ENCODE data around the gene NDUFS5.
A peak's percentile ranks its signal among the peaks of the same experiment; 100 is the strongest.
"Not testable (repeated sequence)": the region's sequence is repeated elsewhere in the genome, so short reads cannot be mapped to it uniquely, and the experiment has no call there.

The NDUFS5 gene

DNA sequence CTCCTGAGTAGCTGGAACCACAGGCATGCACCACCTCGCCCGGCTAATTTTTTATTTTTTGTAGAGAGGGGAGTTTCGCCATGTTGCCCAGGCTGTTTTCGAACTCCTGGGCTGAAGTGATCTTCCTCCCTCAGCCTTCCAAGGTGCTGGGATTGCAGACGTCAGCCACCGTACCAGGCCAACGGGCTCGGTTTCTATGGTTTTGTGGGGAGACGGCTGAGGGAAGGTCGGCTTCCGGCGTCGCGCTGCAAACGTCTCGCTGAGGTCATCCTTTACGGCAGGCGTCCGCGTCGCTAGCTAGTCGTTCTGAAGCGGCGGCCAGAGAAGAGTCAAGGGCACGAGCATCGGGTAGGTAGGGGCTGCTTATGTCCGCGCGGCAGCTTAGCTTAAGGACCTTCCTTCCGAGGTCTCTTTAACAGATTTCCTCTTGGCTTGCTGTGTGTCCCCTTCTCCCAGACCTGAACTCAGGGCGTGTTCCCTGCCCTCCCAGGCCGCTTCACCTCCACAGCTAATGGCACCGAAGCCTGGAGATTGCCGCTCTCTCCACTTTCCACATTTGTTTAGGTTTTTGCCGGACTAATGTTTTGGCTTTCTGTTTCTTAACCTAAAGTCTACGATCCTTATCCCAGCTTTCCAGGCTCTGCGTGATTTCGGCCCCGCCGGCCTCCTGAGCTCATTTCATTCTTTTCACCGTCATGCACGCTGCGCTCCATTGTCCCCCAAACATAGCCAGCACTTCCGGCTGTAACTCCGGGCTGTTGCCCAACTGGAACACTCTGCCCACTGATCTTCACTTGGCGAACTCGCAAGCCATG, at the start of gene NDUFS5:
NDUFS5 (plus strand) TSS at position 300 of the 815 bp plus-strand sequence. CDS start 2,375 bp downstream, outside the sequence.
- peak; percentile 93 for DNase-seq

DNA sequence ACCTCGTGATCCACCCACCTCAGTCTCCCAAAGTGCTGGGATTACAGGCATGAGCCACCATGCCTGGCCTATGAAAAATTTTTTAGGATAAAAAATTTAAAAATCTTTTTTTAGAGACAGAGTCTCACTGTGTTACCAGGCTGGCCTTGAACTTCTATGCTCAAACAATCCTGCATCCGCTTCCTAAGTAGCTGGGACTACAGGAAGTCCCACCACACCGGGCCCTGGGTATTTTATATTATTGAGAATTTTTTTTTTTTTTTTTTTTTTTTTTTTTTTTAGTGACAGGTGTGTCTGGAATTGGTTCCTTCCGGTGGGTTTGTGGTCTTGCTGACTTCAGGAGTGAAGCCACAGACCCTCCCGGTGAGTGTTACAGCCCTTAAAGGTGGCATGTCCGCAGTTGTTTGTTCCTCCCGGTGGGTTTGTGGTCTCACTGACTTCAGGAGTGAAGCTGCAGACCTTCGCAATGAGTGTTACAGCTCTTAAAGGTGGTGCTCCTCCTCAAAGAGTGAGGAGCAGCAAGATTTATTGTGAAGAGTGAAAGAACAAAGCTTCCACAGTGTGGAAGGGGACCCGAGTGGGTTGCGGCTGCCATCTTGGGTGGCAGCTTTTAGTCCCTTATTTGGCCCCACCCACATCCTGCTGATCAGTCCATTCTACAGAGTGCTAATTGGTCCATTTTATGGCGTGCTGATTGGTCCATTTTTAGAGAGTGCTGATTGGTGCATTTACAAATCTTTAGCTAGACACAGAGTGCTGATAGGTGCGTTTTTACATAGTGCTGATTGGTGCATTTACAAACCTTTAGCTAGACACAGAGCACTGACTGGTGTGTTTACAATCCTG, 48.5 kb upstream of the NDUFS5 start:
- peak; percentile 75 for DNase-seq

DNA sequence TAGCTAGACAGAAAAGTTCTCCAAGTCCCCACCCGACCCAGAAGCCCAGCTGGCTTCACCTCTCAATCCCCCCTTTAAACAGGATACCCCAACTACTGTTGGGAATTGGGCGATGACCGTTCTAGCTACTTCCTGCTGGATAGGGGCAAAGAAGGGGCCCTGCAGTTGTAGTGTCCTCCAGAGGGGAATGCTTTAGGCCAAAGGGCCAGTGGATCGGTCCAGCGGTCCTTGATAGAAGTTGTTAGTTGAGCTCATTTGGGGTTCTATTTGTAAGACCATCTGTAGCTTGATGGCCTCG, 48.0 kb upstream of the NDUFS5 start:
- not testable (repeated sequence) for DNase-seq

DNA sequence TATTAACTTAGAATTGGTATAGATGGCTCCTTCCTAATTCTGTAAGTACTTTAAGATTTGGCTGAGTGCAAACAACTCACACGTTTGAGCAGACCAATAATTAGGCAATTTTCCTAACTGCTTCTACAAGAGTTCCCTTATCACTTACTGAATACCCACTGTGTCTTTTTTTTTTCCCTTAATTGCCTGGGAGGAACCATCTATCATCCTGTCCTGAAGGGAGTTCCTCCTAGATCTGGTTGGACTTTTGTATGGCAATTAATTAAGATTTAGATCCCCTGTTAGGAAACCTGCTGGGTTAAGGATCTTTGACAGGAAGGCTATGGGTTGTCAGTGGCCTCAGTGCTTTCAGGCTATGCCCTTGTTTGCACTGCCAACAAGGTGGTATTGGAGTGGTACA, 46.8 kb upstream of the NDUFS5 start:
- DNase-seq: not testable (repeated sequence)

DNA sequence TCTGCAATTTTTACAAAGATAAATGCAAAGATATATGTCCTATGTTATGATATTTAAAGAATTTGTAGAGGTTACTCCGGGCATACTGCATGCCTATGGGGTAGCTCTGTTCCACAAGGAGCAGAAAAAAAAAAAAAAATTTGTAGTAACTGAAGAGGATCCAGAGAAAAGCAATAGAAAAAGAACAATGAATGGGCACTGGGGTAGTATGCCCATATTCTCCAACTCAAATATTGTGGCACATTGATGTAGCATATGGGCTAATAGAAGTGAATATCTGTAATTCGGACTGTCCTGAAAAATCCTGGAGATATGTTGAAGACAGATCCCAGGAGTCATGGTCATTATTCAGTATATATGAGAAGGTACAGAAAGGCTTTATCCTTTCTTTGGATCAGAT, 36.2 kb upstream of the NDUFS5 start:
- DNase-seq: no peak

DNA sequence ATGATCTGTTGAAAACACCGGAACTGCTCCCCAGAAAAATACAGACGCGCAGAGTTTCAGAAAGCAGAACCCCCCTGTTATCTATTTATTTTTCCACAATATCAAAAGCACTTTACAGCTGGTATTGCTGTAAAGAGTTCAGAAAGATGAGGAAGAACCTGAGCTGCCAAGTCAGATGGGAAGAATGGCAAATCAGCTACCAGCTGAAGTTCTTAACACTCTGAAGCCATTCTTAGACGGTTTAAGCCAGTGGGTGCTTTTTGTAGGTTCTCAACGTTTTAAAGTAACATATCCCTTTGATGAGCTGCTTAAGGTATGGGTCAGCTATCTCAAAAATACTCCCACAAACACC, 35.8 kb upstream of the NDUFS5 start:
- no peak for DNase-seq

DNA sequence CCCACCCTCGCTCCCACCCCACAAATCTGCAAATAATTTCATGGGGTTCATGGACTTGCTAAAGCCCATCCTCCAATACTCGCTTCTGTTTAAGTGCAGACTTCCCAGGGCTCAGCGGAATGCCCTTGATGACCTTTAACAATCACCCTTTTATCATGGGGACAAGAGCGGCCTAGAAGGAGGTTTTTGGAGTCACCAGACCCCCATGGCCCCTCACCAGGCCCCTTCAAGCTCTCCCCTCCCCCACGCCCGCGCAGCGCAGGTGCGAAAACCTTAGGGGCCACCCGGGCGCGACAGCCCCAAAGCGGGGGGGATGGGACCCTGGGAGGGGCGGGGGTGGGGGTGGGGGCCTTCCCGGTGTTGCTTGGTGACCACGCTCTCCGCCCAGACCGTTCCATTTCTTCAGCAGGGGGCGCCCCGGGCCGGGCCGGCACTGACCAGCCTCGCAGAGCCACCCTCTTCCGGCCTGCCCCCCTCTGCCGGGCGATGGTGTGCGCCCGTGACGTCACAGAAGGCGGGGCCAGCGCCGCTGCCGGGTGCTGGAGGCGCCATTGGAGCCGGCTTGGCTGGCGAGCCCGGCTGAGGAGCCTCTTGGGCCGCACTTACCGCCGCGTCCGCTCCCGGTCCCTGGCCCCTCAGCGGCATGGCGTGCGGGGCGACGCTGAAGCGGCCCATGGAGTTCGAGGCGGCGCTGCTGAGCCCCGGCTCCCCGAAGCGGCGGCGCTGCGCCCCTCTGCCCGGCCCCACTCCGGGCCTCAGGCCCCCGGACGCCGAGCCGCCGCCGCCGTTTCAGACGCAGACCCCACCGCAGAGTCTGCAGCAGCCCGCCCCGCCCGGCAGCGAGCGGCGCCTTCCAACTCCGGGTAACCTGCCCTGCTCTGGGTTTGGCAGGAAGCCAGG, 35.2 kb upstream of the NDUFS5 start, which contains the start of gene AKIRIN1:
AKIRIN1 (plus strand) TSS at position 539 of the 900 bp plus-strand sequence; CDS start at position 644, 105 bp downstream.
- peak; percentile 99 for DNase-seq

DNA sequence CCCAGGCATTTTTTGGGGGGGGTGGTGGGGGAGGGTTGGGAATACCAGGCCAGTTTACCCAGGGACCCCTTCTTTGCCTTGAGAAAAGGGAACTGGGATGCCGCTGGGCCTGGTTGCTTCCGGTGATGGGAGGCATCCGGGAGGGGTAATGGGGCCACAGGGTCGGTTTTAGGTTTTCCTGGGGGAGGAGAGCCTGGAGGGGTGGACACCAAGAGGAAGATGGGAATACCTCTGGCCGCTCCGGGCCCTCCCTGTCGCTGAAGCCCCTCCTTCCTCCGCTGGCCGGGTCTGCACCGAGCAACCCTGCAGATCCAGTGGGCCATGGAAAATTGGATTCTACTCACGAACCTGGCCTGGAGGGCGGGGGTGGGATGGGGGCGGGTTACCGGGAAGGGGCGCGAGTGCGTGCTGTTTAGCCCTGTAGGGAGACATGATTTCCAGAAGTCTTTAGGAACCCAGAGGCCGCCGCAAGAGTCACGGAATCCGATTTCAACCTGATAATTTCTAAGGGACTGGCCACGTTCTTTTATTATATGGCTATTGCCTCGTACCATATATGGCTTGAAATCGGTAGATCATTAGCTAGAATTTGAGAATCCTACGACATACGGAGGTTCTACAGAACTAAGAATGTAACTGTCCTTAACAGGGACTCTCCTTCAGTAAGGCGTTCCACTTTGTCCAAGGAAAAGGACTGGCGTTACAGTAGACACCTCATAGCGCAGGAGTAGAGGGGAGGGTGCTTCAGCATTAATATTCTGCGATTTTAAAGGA, 34.3 kb upstream of the NDUFS5 start:
- DNase-seq: no peak

DNA sequence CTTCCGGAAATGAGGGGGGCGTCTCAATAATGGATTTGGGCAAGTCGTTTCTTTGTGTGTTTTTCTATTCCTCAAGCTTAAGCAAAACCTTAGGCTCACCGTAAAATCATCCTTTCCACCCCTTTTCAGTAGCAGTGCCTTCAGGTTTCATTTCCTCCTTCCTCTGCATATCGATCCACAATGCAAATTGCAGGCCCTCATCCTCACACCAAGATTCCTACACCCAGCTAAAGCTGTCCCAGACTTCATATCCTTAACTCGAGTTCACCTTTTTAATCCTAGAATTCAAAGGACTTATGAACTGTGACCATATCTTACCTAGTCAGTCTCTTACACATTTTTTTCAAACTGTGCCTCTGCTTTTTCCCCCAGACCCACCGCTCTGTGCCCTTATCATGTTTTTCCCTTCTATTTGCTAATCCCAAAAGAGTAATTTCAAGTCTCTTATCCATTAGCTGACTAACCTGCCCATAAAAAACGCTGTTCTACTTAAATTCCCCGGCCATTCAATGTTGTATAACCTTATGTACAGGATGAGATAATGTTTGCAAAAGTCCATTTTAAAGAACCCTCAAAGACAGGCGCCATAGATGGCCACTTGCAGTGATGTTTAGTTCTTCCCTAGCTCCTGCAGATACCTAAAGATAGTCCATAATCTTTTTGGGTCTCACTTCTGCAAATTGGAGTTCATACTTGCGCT, 33.6 kb upstream of the NDUFS5 start:
- no peak for DNase-seq

DNA sequence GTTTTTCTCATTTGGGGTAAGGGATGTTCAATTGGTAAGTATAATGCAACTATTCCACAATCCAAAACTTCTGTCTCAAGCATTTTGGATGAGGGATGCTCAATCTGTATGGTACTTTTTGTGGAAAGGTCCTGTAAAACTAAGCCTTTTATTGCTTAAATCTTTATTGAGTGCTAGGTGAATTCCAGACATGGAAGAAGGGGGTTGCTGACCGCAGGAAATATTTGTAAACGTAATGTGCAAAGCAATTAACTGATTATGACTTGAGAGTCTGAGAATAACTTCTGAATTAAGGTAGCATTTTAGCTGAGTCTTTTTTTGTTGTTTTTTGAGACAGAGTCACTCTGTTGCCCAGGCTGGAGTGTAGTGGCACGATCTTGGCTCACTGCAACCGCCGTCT, 32.0 kb upstream of the NDUFS5 start:
- no peak for DNase-seq

DNA sequence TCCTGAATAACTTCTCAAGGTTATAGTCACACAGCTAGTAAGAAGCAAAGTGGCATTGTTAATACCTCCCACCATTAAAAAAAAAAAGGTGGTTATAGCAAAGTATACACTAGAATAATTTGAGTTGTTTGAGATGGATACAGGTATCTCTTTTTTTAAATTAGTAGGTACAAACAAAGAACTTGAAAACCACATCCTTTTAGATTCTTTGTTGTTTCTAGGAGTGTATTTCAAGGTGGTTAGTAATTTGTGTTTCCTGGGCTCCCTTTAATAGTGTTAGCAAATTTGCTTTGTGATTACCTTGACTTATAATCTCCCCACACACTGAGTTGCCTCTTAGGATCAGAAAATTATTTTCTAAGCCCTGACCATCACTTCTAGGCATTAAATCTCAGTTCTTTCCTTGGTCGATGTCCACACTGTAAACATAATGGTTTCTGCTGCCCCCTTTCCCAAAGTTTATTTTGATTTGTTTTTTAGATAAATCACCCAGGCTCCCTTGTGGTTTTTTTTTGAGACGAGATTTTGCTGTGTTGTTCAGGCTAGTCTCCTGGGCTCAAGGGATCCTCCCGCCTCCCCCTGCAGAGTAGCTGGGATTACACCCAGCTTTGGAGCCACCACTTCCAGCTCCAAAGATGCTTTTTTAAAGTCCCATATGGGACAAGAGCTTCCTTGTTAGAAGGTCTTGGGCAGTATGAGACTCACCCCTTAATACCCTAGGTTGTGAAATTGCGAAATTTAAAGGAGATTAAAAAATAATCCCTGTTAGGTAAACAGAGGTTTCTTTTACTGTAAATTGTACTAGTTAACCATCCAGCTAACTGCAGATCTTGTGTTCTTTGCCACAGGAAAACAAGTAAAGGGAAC, 28.9 kb upstream of the NDUFS5 start:
- no peak for DNase-seq

DNA sequence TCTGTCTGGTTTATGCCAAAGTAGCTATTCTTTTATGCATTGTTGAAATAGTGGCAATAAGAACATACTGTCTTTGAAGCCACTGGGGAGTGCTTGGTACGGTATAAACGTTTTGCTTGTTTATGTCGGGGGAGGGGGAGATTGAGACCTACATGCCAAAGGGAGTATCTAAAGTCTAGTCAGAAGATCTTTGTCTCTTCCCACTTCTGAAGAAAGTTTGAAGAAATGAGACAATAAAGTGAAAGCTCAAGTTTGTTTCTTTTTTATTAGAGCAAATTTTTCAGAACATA, 28.3 kb upstream of the NDUFS5 start:
- no peak for DNase-seq

DNA sequence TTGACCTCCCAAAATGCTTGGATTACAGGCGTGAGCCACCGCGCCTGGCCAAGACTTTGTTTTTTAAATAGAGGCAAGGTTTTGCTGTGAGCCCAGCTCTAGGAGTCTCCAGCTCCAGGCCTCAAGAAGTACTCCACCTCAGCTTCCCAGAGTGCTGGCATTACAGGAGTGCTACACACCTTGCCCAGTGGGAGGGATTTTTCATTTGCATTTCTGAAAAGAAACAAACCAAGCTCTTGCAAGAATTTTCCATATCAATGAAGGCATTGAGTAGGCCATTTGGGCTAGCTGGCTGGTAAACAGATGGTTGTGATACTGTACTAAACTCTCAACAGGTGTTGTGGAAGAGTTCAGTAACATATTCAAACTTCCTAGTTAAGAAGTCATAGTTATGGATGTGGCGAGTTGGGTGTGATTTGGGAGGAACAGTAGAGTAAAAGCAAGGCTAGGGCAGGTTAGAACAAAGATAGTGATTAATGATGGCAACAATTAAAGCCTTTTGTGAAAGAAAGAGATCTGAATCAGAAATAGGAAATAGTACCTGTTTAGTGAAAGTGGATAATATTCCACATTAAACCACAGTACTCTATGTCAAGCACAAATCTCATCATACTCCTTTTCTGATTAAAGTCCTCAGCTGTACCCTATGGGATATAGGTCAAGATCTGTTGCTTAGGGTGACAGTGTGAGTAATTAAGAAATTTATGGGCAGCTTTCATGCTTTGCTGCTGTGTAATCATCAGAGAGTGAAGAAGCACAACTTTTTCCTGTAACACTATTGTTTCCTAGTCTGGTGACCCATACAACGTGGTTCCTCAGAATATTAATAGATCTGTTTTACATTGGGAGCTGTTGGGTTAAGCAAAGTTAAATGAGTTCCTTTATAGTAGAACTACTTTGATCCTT, 24.4 kb upstream of the NDUFS5 start:
- DNase-seq: no peak

DNA sequence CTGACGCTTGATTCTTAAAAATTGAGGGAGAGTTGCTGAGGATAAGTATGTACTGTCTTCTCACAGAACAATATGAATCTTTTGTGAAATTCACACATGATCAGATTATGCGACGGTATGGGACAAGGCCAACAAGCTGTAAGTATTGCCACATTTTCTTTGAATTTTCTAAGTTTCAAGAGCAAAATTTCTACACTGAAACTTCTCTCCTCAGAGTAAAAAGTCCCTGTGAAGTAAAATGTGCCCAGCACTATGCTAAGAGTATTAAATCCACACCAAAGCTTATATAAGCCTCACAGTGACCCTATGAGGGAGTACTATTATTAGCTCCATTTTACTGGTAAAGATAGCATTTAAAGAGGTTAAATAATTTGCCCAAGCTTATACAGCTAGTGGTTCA, 22.9 kb upstream of the NDUFS5 start:
- DNase-seq: no peak

DNA sequence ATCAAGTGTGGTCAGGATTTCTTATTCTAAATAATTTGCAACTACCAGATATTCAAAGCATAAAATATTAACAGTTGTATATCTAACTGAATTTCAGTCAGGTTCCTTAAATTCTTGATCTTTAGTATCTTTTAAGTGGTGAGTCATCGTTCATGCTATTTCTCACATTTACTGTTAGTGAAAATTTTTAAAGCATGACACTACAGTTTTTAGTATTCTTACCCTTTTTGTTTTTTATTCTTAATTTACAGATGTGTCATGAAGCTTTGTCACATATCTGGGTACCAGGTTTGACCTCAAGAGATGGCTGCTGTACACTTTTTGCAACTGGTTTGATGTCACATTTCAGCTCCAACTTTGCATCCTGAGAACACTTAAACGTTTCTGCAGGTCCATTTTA, 22.4 kb upstream of the NDUFS5 start:
- DNase-seq: no peak

DNA sequence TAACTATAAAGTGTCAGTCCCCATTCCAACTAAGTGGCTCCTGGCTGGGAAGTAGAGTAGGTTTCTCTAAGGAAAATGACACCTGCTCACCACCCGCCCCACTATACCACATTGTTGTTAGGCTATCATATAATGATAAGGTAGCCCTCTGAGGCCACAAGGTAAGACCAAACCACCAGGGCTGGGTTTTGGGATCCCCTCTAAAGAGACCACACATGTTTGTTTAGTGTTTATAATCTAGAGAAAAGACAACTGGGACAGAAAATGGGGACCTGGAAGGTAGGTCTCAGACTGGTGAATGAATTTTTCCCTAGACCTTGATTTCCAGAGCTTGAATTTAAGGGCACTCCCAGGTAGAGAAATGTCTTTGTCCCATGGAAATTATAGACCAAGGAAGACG, 19.9 kb upstream of the NDUFS5 start:
- DNase-seq: no peak

DNA sequence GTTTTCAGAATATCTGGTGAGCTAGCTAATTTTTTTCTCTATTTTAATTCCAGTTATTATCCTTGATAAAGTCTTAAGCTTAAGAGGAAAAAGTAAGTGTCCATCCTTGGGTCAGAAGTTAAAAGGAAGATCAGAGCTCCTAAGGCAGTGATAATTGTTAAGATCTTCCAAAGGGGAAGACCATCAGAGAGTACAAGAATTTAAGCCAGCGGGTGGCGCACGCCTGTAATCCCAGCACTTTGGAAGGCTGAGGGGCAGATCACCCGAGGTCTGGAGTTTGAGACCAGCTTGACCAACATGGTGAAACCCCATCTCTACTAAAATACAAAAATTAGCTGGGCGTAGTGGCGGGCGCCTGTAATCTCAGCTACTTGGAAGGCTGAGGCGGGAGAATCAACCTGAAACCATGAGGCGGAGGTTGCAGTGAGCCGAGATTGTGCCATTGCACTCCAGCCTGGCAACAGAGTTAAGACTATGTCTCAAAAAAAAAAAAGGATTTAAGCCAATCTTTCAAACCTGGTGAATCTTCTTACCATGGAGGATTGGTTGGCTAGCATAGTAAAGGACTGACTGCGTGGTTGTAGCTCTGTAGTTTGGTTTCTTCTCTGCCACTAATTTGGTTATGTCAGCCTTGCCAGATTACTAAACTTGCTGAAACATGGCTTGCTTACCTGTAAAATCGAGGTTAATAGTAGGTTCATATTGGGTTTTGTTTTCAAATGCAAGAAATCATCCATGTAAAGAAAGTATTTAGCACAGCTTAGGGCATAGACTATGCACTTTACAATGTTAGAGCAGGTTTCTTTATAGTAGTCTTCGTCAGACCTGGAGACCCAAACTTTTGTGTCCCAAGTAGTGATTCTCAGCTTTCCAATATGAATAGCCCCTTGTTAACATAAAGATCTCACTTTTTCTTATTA, 19.2 kb upstream of the NDUFS5 start:
- no peak for DNase-seq

DNA sequence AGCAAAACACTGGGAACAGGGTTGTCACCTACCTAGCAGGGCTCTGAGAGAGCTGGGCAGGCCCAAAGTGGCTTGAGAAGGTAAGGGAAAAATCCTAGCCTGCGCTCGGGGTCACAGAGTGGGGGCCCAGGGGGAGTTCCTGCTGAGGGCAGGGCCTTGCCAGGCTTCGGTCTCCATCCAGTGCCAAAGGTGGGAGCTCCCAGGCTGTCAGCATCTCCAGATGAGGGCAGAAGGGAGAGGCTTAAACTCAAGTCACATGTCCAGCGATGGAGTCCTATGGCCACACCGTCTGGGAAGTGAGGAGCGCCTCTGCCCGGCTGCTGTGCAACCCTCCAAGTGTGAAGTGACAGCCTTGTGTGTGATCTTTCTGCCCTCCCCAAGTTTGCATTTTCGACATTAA, 11.2 kb upstream of the NDUFS5 start:
- DNase-seq: not testable (repeated sequence)
